ENCODE data around the gene PDZD2.

- TF ChIP-seq EZH2phosphoT487 (IDR thresholded peaks at IDR 0.05; ENCODE audit: insufficient read depth, low read depth) (no peak), EZH2 (IDR thresholded peaks at IDR 0.05; ENCODE audit: insufficient read depth, poor library complexity, severe bottlenecking) (no peak)
Observed at GRCh38 chr5:31805785-31806400, 167.0 kb downstream of the PDZD2 start.
